PC-9 (cell line): ENCODE data around the gene CA5A. TPM values are rescaled to one million over a fixed set of nuclear protein-coding genes. Genes with fewer than 3 reads are reported as not detected.

Experiments used
- BruUV-seq: library from RNA; stranded (reverse); fragments of 400-500 nt; replicated peaks from 2 replicates; lab custom pipeline; 2021; lab: Mats Ljungman, UMichigan
- CTCF ChIA-PET: fragments of 300-600 bp; sonication (Branson Sonifier 250); formaldehyde crosslinking; loops from one replicate; lab custom pipeline; 2022; ENCODE audit warnings: antibody characterized with exemption; lab: Charles Lee
- POLR2A ChIA-PET: fragments of 300-600 bp; sonication (Branson Sonifier 250); formaldehyde crosslinking; loops from one replicate; lab custom pipeline; 2022; ENCODE audit warnings: antibody characterized with exemption; ENCODE audit not compliant: unreplicated experiment; lab: Charles Lee
- DNase-seq, 2 experiments: peaks; one replicate each; pipeline versions ENCODE4 v3.0.0 to v3.0.0-alpha.2; 2015 to 2022; ENCODE audit warnings: mixed read lengths in 1 of 2
- H2AFZ ChIP-seq: fragments of 200-600 bp; sonication (generic); 2 replicates; pipeline ENCODE4 v1.8.1; 2017; ENCODE audit warnings: antibody characterized with exemption
- H3F3A ChIP-seq: fragments of 200-600 bp; sonication (generic); 2 replicates; pipeline ENCODE4 v1.8.1; 2017; ENCODE audit warnings: antibody characterized with exemption, mild to moderate bottlenecking, low read depth; ENCODE audit not compliant: insufficient read depth
- H3K27ac ChIP-seq: fragments of 200-600 bp; sonication (generic); 2 replicates; pipeline ENCODE4 v1.6.1; 2016; ENCODE audit warnings: mixed run types
- H3K27me3 ChIP-seq: fragments of 200-600 bp; sonication (generic); 2 replicates; pipeline ENCODE4 v1.6.1; 2016; ENCODE audit warnings: low read depth, mixed run types; ENCODE audit not compliant: insufficient read depth
- H3K36me3 ChIP-seq: fragments of 200-600 bp; sonication (generic); 2 replicates; pipeline ENCODE4 v1.6.1; 2016; ENCODE audit warnings: low read depth, mixed run types
- H3K4me1 ChIP-seq: fragments of 200-600 bp; sonication (generic); replicated peaks from 2 replicates; pipeline ENCODE4 v1.6.1; 2016; ENCODE audit warnings: mixed run types; ENCODE audit not compliant: insufficient read depth
- H3K4me2 ChIP-seq: fragments of 200-600 bp; sonication (generic); 2 replicates; pipeline ENCODE4 v1.6.1; 2017; ENCODE audit warnings: mixed run types
- H3K4me3 ChIP-seq: fragments of 200-600 bp; sonication (generic); 2 replicates; pipeline ENCODE4 v1.6.1; 2016; ENCODE audit warnings: mixed run types
- H3K79me2 ChIP-seq: fragments of 200-600 bp; sonication (generic); 2 replicates; pipeline ENCODE4 v1.6.1; 2017; ENCODE audit warnings: low read depth, mixed run types
- H3K9me2 ChIP-seq: fragments of 200-600 bp; sonication (generic); 2 replicates; pipeline ENCODE4 v1.8.1; 2017; ENCODE audit warnings: mild to moderate bottlenecking; ENCODE audit not compliant: insufficient read depth
- H3K9me3 ChIP-seq: fragments of 200-600 bp; sonication (generic); 2 replicates; pipeline ENCODE4 v1.8.1; 2016; ENCODE audit warnings: low read depth; ENCODE audit not compliant: insufficient read depth
- H4K20me1 ChIP-seq: fragments of 200-600 bp; sonication (generic); 2 replicates; pipeline ENCODE4 v1.8.1; 2017; ENCODE audit not compliant: insufficient read depth
- CTCF ChIP-seq: fragments of 200-600 bp; sonication (generic); conservative IDR thresholded peaks from 2 replicates; pipeline ENCODE4 v1.6.1; 2017; ENCODE audit warnings: mixed run types, antibody characterized with exemption, mild to moderate bottlenecking, moderate library complexity
- EZH2 ChIP-seq: fragments of 200-600 bp; sonication (generic); IDR thresholded peaks from 2 replicates; pipeline ENCODE4 v1.8.0; 2017; ENCODE audit warnings: antibody characterized with exemption, low read depth
- intact Hi-C: fragments of 100-400 bp; cut with micrococcal nuclease; formaldehyde crosslinking; loops from one replicate; pipeline ENCODE4 v1.10.0; 2022; ENCODE audit not compliant: unreplicated experiment
- total RNA-seq: library from RNA; stranded (reverse); gene quantifications from 2 replicates; pipeline ENCODE4 v1.2.3, GENCODE V29; 2021

Gene CA5A
- total RNA-seq, 1 experiment from 2014 or later, result 0.26 TPM

DNA sequence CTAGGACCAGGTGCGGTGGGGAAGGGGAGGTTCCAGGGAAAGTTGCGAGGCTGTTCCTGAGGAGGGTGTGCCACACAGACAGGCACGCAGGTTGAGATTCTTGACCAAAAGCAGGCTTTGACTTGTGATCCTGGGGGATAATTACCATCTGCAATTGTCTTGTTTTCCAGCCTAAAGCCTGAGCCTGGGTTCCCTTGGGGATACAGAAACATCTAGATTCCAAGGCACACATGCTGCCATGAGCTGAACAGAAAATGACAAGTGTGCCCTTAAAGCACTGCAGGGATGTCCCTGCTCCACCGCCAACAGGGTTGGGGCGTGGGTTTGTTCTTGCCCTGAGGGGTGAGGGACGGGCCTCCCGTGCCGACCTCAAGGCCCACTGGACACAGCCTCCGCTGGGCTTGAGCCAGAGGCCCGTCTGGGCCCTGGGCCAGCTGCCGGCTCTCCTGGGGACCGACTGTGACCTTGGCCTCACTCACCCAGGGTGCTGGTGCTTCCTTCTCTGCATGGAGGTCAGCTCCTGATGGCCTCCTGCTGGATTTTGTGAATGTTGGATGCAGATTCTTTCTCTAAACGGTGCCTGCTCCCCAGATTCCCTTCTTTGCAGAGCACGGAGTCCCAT lies 14.0 kb downstream of the CA5A start:
- Histone ChIP-seq H3K4me1 (no peaks in the 10 kb centered on the region), H3K9me2 (no peaks in the 10 kb centered on the region), H3K4me2 (no peak overlapping the region), H4K20me1 (no peaks in the 10 kb centered on the region), H3K27ac (no peak overlapping the region), H3K9me3 (no peaks in the 10 kb centered on the region), H2AFZ (no peak overlapping the region), H3F3A (no peaks in the 10 kb centered on the region; the same call in 1 of the 2 replicates), H3K36me3 (no peaks in the 10 kb centered on the region), H3K4me3 (no peak overlapping the region), H3K79me2 (no peaks in the 10 kb centered on the region), H3K27me3 (peaks cover 5% of the 10 kb centered on the region; the same call in 1 of the 2 replicates)
- TF ChIP-seq EZH2 (no peak), CTCF (no peak)
- POLR2A ChIA-PET, result interaction anchor here (0.7 kb wide), 1 partner anchor 53 kb away, joined by 3 read pairs; no protein-coding TSS in a partner anchor
- no TSS peak for BruUV-seq
- intact Hi-C loops, result no loop called here
- DNase-seq, result peak in 1 of 2 experiments; percentile 29
- CTCF ChIA-PET, result no interaction called here

GRCh38 chr16:87921236-87921773 lies 15.0 kb downstream of the CA5A start:
- H3K9me2 ChIP-seq, result no peaks in the 10 kb centered on the region
- no TSS peak for BruUV-seq
- no peaks in the 10 kb centered on the region for H4K20me1 ChIP-seq
- ChIA-PET POLR2A (interaction anchor here (0.7 kb wide), 1 partner anchor 51 kb away, joined by 3 read pairs; no protein-coding TSS in a partner anchor), CTCF (no interaction called here)
- DNase-seq, result no peak
- H3K27me3 ChIP-seq, result peaks cover 5% of the 10 kb centered on the region; the same call in 1 of the 2 replicates
- H3K4me3 ChIP-seq, result no peak overlapping the region
- intact Hi-C loops, result no loop called here
- no peaks in the 10 kb centered on the region for H3K36me3 ChIP-seq
- no peak overlapping the region for H3K4me2 ChIP-seq
- H3K27ac ChIP-seq, result no peak overlapping the region
- TF ChIP-seq CTCF (no peak), EZH2 (no peak)
- no peaks in the 10 kb centered on the region for H3K79me2 ChIP-seq
- no peaks in the 10 kb centered on the region for H3K4me1 ChIP-seq
- H3F3A ChIP-seq, result no peaks in the 10 kb centered on the region; the same call in 1 of the 2 replicates
- H3K9me3 ChIP-seq, result no peaks in the 10 kb centered on the region
- no peak overlapping the region for H2AFZ ChIP-seq

DNA sequence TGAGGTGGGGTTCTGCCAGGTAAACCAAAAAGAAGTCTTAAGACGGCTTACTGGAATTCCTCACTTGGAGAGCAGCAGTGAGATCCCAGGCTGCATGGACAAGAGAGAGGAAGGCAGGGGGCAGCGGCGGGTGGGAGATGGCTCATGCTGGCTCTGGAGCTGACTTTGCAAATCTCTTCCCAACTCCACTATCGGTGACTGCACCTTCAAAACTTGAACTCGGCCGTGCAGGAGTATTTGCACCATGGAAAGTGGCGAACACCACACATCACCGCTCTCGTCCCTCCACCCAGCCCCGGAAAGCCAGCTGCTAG lies 16.7 kb downstream of the CA5A start:
- Histone ChIP-seq H3K4me2 (no peak overlapping the region), H3K9me3 (no peaks in the 10 kb centered on the region), H4K20me1 (no peaks in the 10 kb centered on the region), H3K4me3 (no peak overlapping the region), H3K27me3 (peaks cover 5% of the 10 kb centered on the region; the same call in 1 of the 2 replicates), H3F3A (no peaks in the 10 kb centered on the region; the same call in 1 of the 2 replicates), H3K4me1 (no peaks in the 10 kb centered on the region), H2AFZ (no peak overlapping the region), H3K79me2 (no peaks in the 10 kb centered on the region), H3K36me3 (no peaks in the 10 kb centered on the region), H3K9me2 (no peaks in the 10 kb centered on the region), H3K27ac (no peak overlapping the region)
- no TSS peak for BruUV-seq
- intact Hi-C loops, result no loop called here
- CTCF ChIA-PET, result no interaction called here
- POLR2A ChIA-PET, result no interaction called here
- DNase-seq, result no peak
- no peak for TF ChIP-seq CTCF
- TF ChIP-seq EZH2, result no peak
